SK-N-MC (cell line): ENCODE data around the gene KIAA0930.

Source experiments
- EZH2 ChIP-seq: fragments of 200-600 bp; sonication (generic); IDR thresholded peaks from one replicate; pipeline ENCODE4 v1.6.1; 2017; ENCODE audit warnings: antibody characterized with exemption
- FOXP2 ChIP-seq: optimal IDR thresholded peaks from 2 replicates; pipeline ENCODE3; 2011; ENCODE audit warnings: mild to moderate bottlenecking, moderate library complexity; ENCODE audit not compliant: insufficient read depth; ENCODE audit errors: extremely low read length, control extremely low read depth
- POLR2AphosphoS5 ChIP-seq: IDR thresholded peaks from 2 replicates; pipeline ENCODE4 v1.6.1; 2012; ENCODE audit warnings: mild to moderate bottlenecking, low read depth, low read length, borderline replicate concordance

- TF ChIP-seq EZH2 (no peak), POLR2AphosphoS5 (no peak), FOXP2 (no peak)
Observed at GRCh38 chr22:45144916-45145315, 95.8 kb downstream of the KIAA0930 start.
